BJ (cell line): ENCODE results near the gene PIGS. TPM values are rescaled to one million over a fixed set of nuclear protein-coding genes. Genes with fewer than 3 reads are reported as not detected.

Experiments used
- CTCF ChIA-PET: fragments of 350-600 bp; formaldehyde crosslinking; extraction: SDS; loops from one replicate; lab custom pipeline; 2021; ENCODE audit warnings: antibody characterized with exemption, inconsistent platforms; lab: Yijun Ruan, JAX
- POLR2A ChIA-PET: fragments of 300-600 bp; sonication (Branson Sonifier 250); formaldehyde crosslinking; extraction: SDS; loops from one replicate; lab custom pipeline; 2021; ENCODE audit warnings: antibody characterized with exemption; lab: Charles Lee
- DNase-seq: peaks from one replicate; pipeline ENCODE4 v3.0.0-alpha.2; 2011; ENCODE audit warnings: low read depth
- H3K27me3 ChIP-seq: 2 replicates; pipeline ENCODE4 v1.6.0; 2011; ENCODE audit warnings: low read length; ENCODE audit not compliant: control insufficient read depth, insufficient read depth
- H3K36me3 ChIP-seq: 2 replicates; pipeline ENCODE4 v1.5.1; 2011; ENCODE audit warnings: low read length; ENCODE audit not compliant: control insufficient read depth, insufficient read depth
- H3K4me3 ChIP-seq: 2 replicates; pipeline ENCODE4 v1.5.1; 2011; ENCODE audit warnings: low read depth, mild to moderate bottlenecking, control low read depth, low read length
- polyA plus RNA-seq: library from polyadenylated mRNA; depleted of rRNA; stranded (reverse); fragments of >200 nt; gene quantifications from 2 replicates; pipeline ENCODE4 v1.2.3, GENCODE V29; 2011
- TF ChIP-seq, protein P1 (sequence below): IDR thresholded peaks from 2 replicates; pipeline ENCODE4 v1.5.1; 2011; ENCODE audit warnings: low read depth, mild to moderate bottlenecking, control low read depth, inconsistent platforms, low read length, moderate library complexity; ENCODE audit not compliant: insufficient read depth

Gene PIGS
- polyA plus RNA-seq, 1 experiment: 99.5 TPM

DNA sequence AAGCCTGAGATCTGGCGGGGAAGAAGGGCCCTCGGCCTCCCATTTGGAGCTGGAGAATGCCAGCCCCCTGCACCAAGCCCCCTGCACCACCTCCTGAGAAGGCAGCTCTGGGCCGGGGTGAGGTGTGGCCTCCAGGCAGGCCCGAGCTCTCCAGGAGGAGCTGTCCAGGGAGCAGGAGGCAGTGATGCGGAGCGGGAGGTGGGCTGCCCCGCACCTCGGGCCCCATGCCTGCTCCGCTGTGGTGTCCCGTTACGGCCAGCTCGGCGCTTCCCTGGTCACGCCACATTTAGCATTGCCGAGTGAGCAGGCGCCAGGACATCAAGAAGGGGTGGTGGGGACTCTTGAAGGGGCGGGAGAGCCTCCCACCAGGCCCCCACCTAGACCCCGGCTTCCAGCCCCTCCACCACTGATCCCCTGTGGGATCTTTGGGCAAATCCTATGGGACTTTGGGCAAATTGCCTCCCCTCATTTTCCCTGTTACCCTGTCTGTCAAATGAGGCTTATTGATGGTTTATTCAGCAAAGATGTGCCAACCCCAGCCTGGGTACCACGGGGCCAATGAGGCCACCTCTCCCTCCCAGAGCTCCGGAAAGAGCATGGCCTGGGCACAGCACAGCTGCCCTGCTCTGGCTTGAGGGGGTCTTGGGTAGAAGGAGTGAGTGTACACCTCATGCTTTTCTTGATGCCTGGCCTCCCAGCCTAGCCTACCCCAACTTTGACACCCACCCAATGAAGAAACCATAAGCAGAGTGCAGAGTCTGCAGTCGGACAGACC, 49.8 kb downstream of the PIGS start:
- ChIA-PET CTCF (interaction anchor here (0.9 kb wide), 1 partner anchor 18 kb away, joined by 3 read pairs; no protein-coding TSS in a partner anchor), POLR2A (no interaction called here)
- Histone ChIP-seq H3K36me3 (no peaks in the 10 kb centered on the region), H3K4me3 (no peak overlapping the region), H3K27me3 (peaks cover 6% of the 10 kb centered on the region)
- DNase-seq: no peak
- TF ChIP-seq, protein P1, sequence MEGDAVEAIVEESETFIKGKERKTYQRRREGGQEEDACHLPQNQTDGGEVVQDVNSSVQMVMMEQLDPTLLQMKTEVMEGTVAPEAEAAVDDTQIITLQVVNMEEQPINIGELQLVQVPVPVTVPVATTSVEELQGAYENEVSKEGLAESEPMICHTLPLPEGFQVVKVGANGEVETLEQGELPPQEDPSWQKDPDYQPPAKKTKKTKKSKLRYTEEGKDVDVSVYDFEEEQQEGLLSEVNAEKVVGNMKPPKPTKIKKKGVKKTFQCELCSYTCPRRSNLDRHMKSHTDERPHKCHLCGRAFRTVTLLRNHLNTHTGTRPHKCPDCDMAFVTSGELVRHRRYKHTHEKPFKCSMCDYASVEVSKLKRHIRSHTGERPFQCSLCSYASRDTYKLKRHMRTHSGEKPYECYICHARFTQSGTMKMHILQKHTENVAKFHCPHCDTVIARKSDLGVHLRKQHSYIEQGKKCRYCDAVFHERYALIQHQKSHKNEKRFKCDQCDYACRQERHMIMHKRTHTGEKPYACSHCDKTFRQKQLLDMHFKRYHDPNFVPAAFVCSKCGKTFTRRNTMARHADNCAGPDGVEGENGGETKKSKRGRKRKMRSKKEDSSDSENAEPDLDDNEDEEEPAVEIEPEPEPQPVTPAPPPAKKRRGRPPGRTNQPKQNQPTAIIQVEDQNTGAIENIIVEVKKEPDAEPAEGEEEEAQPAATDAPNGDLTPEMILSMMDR: no peak

DNA sequence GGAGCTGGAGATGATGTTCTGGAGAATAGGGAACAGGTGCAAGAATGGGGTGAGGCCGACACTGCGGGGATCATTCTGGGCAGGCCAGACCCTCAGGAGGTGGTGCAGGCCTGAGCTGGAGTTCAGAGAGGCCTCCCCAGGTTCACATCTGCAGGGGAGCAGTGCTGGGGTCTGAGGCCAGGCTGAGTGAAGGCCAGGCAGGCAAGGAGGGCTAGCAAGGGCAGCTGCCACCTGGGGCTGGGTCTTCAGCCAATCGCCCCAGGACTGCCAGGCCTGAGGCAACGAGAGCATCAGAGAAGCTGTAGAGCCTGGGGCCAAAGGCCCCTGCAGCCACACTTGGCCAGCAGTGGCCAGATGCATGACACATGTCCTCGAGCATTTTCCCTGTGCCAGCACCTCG, 50.6 kb downstream of the PIGS start:
- TF ChIP-seq, protein P1: no peak
- no peaks in the 10 kb centered on the region for H3K36me3 ChIP-seq
- H3K4me3 ChIP-seq: no peak overlapping the region
- ChIA-PET CTCF (interaction anchor here (0.9 to 1.3 kb wide), 3 partner anchors 17 to 92 kb away, joined by 3 to 4 read pairs (median 3); no protein-coding TSS in a partner anchor), POLR2A (no interaction called here)
- H3K27me3 ChIP-seq: peaks cover 6% of the 10 kb centered on the region
- DNase-seq: no peak

DNA sequence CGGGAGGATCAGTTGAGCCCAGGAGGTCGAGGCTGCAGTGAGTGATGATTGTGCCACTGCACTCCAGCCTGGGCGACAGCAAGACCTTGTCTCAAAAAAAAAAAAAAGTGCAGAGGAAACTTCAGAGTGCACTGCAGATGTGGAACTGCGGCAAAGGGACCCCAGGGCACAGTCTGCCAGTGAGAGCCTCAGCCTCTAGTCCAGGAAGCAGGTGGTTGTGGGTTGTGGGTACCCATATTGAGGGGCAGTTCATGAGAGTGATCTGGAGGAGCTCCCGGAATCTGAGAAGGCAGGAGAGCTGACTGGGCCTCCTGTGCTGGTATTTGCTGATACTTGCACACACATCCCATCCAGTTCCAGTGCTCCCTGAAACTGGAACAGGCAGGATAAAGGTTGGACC, 52.1 kb downstream of the PIGS start:
- Histone ChIP-seq H3K4me3 (no peak overlapping the region), H3K36me3 (no peaks in the 10 kb centered on the region), H3K27me3 (peaks cover 6% of the 10 kb centered on the region)
- no peak for DNase-seq
- TF ChIP-seq, protein P1: no peak
- CTCF ChIA-PET: interaction anchor here (1.3 kb wide), 1 partner anchor 28 kb away, joined by 4 read pairs; no protein-coding TSS in a partner anchor
- POLR2A ChIA-PET: no interaction called here

- peaks cover 11% of the 10 kb centered on the region for H3K27me3 ChIP-seq
- DNase-seq: no peak
- H3K36me3 ChIP-seq: no peaks in the 10 kb centered on the region
- H3K4me3 ChIP-seq: no peak overlapping the region
- TF ChIP-seq, protein P1: no peak
- CTCF ChIA-PET: interaction anchor here (0.7 kb wide), 1 partner anchor 30 kb away, joined by 3 read pairs; no protein-coding TSS in a partner anchor
- POLR2A ChIA-PET: no interaction called here
Measured at GRCh38 chr17:28518578-28518977, 52.7 kb downstream of the PIGS start.

GRCh38 chr17:28518132-28518531, 53.2 kb downstream of the PIGS start:
- POLR2A ChIA-PET: no interaction called here
- CTCF ChIA-PET: interaction anchor here (0.7 kb wide), 1 partner anchor 30 kb away, joined by 3 read pairs; no protein-coding TSS in a partner anchor
- Histone ChIP-seq H3K36me3 (no peaks in the 10 kb centered on the region), H3K27me3 (peaks cover 11% of the 10 kb centered on the region), H3K4me3 (no peak overlapping the region)
- no peak for DNase-seq
- TF ChIP-seq, protein P1: no peak
